HUES6 (cell line): ENCODE results near the gene IFT74.

Source experiments
- H3K27ac ChIP-seq: 2 replicates; pipeline ENCODE4 v1.7.0; 2013; ENCODE audit warnings: low read depth, mild to moderate bottlenecking, low read length, inconsistent platforms
- H3K27me3 ChIP-seq: 2 replicates; pipeline ENCODE4 v1.6.1; 2013; ENCODE audit warnings: low read length; ENCODE audit not compliant: control insufficient read depth, insufficient read depth
- H3K36me3 ChIP-seq: 2 replicates; pipeline ENCODE4 v1.6.1; 2013; ENCODE audit warnings: low read length; ENCODE audit not compliant: control insufficient read depth, insufficient read depth
- H3K4me1 ChIP-seq: 2 replicates; pipeline ENCODE4 v1.6.1; 2013; ENCODE audit warnings: low read length; ENCODE audit not compliant: control insufficient read depth, insufficient read depth
- H3K4me3 ChIP-seq: 2 replicates; pipeline ENCODE4 v1.5.1; 2013; ENCODE audit warnings: low read depth, low read length
- H3K9ac ChIP-seq: one replicate; pipeline ENCODE4 v1.6.1; 2013; ENCODE audit warnings: mild to moderate bottlenecking, low read length
- H3K9me3 ChIP-seq: 2 replicates; pipeline ENCODE4 v1.6.1; 2013; ENCODE audit warnings: low read depth, low read length; ENCODE audit not compliant: control insufficient read depth, insufficient read depth

IFT74 gene

GRCh38 chr9:27042476-27042875 is 86.3 kb downstream of the IFT74 start:
- Histone ChIP-seq H3K36me3 (0 out of 2 replicates have a peak, but pooled peaks cover 4% of the 10 kb centered on the region), H3K27me3 (no peaks in the 10 kb centered on the region), H3K4me3 (no peak overlapping the region), H3K9ac (no peak overlapping the region), H3K27ac (no peak overlapping the region), H3K9me3 (no peaks in the 10 kb centered on the region), H3K4me1 (no peaks in the 10 kb centered on the region)

- H3K4me3 ChIP-seq = no peak overlapping the region
- 0 out of 2 replicates have a peak, but pooled peaks cover 4% of the 10 kb centered on the region for H3K36me3 ChIP-seq
Observed at GRCh38 chr9:27043176-27043575, 87.0 kb downstream of the IFT74 start.

GRCh38 chr9:27047136-27047535 is 90.9 kb downstream of the IFT74 start:
- no peak overlapping the region for H3K27ac ChIP-seq

More at GRCh38 chr9:27043176-27043575, 87.0 kb downstream of the IFT74 start:
- no peak overlapping the region for H3K9ac ChIP-seq
- H3K4me1 ChIP-seq = no peaks in the 10 kb centered on the region
- no peaks in the 10 kb centered on the region for H3K27me3 ChIP-seq
- no peak overlapping the region; the same call in 1 of the 2 replicates for H3K27ac ChIP-seq
- H3K9me3 ChIP-seq = no peaks in the 10 kb centered on the region

GRCh38 chr9:27053369-27054022 is 97.3 kb downstream of the IFT74 start:
- Histone ChIP-seq H3K27me3 (no peaks in the 10 kb centered on the region), H3K9ac (no peak overlapping the region), H3K9me3 (no peaks in the 10 kb centered on the region), H3K27ac (no peak overlapping the region), H3K36me3 (0 out of 2 replicates have a peak, but pooled peaks cover 2% of the 10 kb centered on the region), H3K4me3 (no peak overlapping the region), H3K4me1 (no peaks in the 10 kb centered on the region)

More at GRCh38 chr9:27047136-27047535, 90.9 kb downstream of the IFT74 start:
- H3K9me3 ChIP-seq = no peaks in the 10 kb centered on the region
- H3K9ac ChIP-seq = no peak overlapping the region
- 0 out of 2 replicates have a peak, but pooled peaks cover 5% of the 10 kb centered on the region for H3K36me3 ChIP-seq
- no peak overlapping the region for H3K4me3 ChIP-seq
- no peaks in the 10 kb centered on the region for H3K4me1 ChIP-seq
- no peaks in the 10 kb centered on the region for H3K27me3 ChIP-seq

GRCh38 chr9:27054125-27054524 is 97.9 kb downstream of the IFT74 start:
- H3K4me3 ChIP-seq = no peak overlapping the region
- no peaks in the 10 kb centered on the region for H3K27me3 ChIP-seq
- H3K9ac ChIP-seq = no peak overlapping the region
- no peaks in the 10 kb centered on the region for H3K4me1 ChIP-seq
- no peaks in the 10 kb centered on the region for H3K36me3 ChIP-seq
- H3K9me3 ChIP-seq = no peaks in the 10 kb centered on the region
- H3K27ac ChIP-seq = no peak overlapping the region

GRCh38 chr9:27054841-27055240 is 98.6 kb downstream of the IFT74 start:
- no peak overlapping the region for H3K9ac ChIP-seq
- H3K27me3 ChIP-seq = no peaks in the 10 kb centered on the region
- no peak overlapping the region for H3K27ac ChIP-seq
- no peaks in the 10 kb centered on the region for H3K4me1 ChIP-seq
- H3K36me3 ChIP-seq = no peaks in the 10 kb centered on the region; the same call in 1 of the 2 replicates
- H3K4me3 ChIP-seq = no peak overlapping the region
- no peaks in the 10 kb centered on the region for H3K9me3 ChIP-seq

GRCh38 chr9:27059412-27059811 is 103.2 kb downstream of the IFT74 start:
- Histone ChIP-seq H3K36me3 (no peaks in the 10 kb centered on the region; the same call in 1 of the 2 replicates), H3K9me3 (no peaks in the 10 kb centered on the region), H3K4me3 (no peak overlapping the region), H3K9ac (no peak overlapping the region), H3K27ac (no peak overlapping the region), H3K27me3 (no peaks in the 10 kb centered on the region), H3K4me1 (no peaks in the 10 kb centered on the region)

- H3K4me3 ChIP-seq = no peak overlapping the region
- H3K36me3 ChIP-seq = no peaks in the 10 kb centered on the region; the same call in 1 of the 2 replicates
- no peak overlapping the region for H3K27ac ChIP-seq
- H3K27me3 ChIP-seq = no peaks in the 10 kb centered on the region
- no peaks in the 10 kb centered on the region for H3K9me3 ChIP-seq
- no peak overlapping the region for H3K9ac ChIP-seq
- H3K4me1 ChIP-seq = no peaks in the 10 kb centered on the region
Observed at GRCh38 chr9:27059907-27060306, 103.7 kb downstream of the IFT74 start.

- Histone ChIP-seq H3K4me3 (no peak overlapping the region), H3K36me3 (no peaks in the 10 kb centered on the region), H3K27ac (no peak overlapping the region), H3K9ac (no peak overlapping the region), H3K4me1 (no peaks in the 10 kb centered on the region), H3K9me3 (no peaks in the 10 kb centered on the region), H3K27me3 (no peaks in the 10 kb centered on the region)
Observed at GRCh38 chr9:27065288-27065687, 109.1 kb downstream of the IFT74 start.

GRCh38 chr9:27073841-27074728 is 117.9 kb downstream of the IFT74 start:
- Histone ChIP-seq H3K27me3 (no peaks in the 10 kb centered on the region), H3K36me3 (no peaks in the 10 kb centered on the region), H3K9me3 (no peaks in the 10 kb centered on the region), H3K4me3 (no peak overlapping the region), H3K9ac (no peak overlapping the region), H3K27ac (no peak overlapping the region), H3K4me1 (no peaks in the 10 kb centered on the region)

GRCh38 chr9:27078685-27079084 is 122.5 kb downstream of the IFT74 start:
- Histone ChIP-seq H3K4me3 (no peak overlapping the region), H3K36me3 (no peaks in the 10 kb centered on the region), H3K9ac (no peak overlapping the region), H3K9me3 (no peaks in the 10 kb centered on the region), H3K4me1 (no peaks in the 10 kb centered on the region), H3K27me3 (no peaks in the 10 kb centered on the region), H3K27ac (no peak overlapping the region)
